Measurements from ENCODE around the gene CTDP1. TPM values are rescaled to one million over a fixed set of nuclear protein-coding genes. Genes with fewer than 3 reads are reported as not detected.

Gene CTDP1
- total and polyA plus RNA-seq, 9 of the 15 experiments (the other 6 are each of a cell fraction or from before 2014, with no cell fraction given) = 0.07 to 19.2 (median 4.0) TPM

DNA sequence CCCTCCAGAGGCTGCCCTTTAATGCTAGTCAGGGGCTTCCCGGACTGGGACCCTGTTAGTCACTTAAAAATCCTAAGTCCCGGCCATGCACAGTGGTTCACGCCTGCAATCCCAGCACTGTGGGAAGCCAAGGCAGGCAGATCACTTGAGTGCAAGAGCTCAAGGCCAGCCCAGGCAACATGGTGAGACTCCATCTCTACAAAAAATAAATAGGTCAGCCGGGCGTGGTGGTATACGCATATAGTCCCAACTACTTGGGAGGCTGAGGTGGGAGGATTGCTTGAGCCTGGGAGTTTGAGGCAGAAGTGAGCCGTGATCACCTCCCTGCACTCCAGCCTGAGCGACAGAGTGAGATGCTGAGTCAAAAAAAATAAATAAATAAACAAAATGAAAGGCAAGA lies 100.9 kb downstream of the CTDP1 start:
- no peak for DNase-seq (ENCODE audit: extremely low read depth in 1 of 4, low spot score in 3 of 4)
- ChIA-PET POLR2A (no interaction called here), CTCF (ENCODE audit: low intra/inter-chr PET ratio) (no interaction called here)
- no peaks in the 10 kb centered on the region for H3K79me2 ChIP-seq (ENCODE audit: control insufficient read depth, insufficient read depth, low read length)
- H4K20me1 ChIP-seq (replicated peaks; ENCODE audit: control insufficient read depth, insufficient read depth, low read length) = no peaks in the 10 kb centered on the region
- H3K9me1 ChIP-seq (ENCODE audit: control insufficient read depth, insufficient read depth, low read length) = no peaks in the 10 kb centered on the region
- H3K36me3 ChIP-seq (ENCODE audit: control insufficient read depth, insufficient read depth, low read length) = no peaks in the 10 kb centered on the region
- TF ChIP-seq, protein P1, sequence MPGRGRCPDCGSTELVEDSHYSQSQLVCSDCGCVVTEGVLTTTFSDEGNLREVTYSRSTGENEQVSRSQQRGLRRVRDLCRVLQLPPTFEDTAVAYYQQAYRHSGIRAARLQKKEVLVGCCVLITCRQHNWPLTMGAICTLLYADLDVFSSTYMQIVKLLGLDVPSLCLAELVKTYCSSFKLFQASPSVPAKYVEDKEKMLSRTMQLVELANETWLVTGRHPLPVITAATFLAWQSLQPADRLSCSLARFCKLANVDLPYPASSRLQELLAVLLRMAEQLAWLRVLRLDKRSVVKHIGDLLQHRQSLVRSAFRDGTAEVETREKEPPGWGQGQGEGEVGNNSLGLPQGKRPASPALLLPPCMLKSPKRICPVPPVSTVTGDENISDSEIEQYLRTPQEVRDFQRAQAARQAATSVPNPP (IDR thresholded peaks at IDR 0.05; ENCODE audit: borderline replicate concordance, insufficient read depth, insufficient read length) = no peak
- TF ChIP-seq RAD21 (CRISPR knock-in tag; conservative IDR thresholded peaks at IDR 0.05 in 1 of 2, IDR thresholded peaks at IDR 0.05 in 1 of 2) = no peak
- no peak for TF ChIP-seq MTA3 (IDR thresholded peaks at IDR 0.05; ENCODE audit: borderline replicate concordance)
- TF ChIP-seq, protein P2, sequence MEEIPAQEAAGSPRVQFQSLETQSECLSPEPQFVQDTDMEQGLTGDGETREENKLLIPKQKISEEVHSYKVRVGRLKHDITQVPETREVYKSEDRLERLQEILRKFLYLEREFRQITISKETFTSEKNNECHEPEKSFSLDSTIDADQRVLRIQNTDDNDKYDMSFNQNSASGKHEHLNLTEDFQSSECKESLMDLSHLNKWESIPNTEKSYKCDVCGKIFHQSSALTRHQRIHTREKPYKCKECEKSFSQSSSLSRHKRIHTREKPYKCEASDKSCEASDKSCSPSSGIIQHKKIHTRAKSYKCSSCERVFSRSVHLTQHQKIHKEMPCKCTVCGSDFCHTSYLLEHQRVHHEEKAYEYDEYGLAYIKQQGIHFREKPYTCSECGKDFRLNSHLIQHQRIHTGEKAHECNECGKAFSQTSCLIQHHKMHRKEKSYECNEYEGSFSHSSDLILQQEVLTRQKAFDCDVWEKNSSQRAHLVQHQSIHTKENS (CRISPR knock-in tag; IDR thresholded peaks at IDR 0.05) = no peak
- TF ChIP-seq CTBP1 (IDR thresholded peaks at IDR 0.05; ENCODE audit: borderline replicate concordance) = no peak
- TF ChIP-seq, protein P3, sequence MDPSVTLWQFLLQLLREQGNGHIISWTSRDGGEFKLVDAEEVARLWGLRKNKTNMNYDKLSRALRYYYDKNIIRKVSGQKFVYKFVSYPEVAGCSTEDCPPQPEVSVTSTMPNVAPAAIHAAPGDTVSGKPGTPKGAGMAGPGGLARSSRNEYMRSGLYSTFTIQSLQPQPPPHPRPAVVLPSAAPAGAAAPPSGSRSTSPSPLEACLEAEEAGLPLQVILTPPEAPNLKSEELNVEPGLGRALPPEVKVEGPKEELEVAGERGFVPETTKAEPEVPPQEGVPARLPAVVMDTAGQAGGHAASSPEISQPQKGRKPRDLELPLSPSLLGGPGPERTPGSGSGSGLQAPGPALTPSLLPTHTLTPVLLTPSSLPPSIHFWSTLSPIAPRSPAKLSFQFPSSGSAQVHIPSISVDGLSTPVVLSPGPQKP (CRISPR knock-in tag; IDR thresholded peaks at IDR 0.05) = no peak
- TF ChIP-seq, protein P4, sequence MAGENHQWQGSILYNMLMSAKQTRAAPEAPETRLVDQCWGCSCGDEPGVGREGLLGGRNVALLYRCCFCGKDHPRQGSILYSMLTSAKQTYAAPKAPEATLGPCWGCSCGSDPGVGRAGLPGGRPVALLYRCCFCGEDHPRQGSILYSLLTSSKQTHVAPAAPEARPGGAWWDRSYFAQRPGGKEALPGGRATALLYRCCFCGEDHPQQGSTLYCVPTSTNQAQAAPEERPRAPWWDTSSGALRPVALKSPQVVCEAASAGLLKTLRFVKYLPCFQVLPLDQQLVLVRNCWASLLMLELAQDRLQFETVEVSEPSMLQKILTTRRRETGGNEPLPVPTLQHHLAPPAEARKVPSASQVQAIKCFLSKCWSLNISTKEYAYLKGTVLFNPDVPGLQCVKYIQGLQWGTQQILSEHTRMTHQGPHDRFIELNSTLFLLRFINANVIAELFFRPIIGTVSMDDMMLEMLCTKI (IDR thresholded peaks at IDR 0.05; ENCODE audit: partially characterized antibody) = no peak
- TF ChIP-seq SRSF3 (IDR thresholded peaks at IDR 0.05; ENCODE audit: insufficient read depth, low read length) = no peak
- TF ChIP-seq SRSF7 (optimal IDR thresholded peaks at IDR 0.05; ENCODE audit: low read depth, low read length) = no peak
- TF ChIP-seq, protein P5, sequence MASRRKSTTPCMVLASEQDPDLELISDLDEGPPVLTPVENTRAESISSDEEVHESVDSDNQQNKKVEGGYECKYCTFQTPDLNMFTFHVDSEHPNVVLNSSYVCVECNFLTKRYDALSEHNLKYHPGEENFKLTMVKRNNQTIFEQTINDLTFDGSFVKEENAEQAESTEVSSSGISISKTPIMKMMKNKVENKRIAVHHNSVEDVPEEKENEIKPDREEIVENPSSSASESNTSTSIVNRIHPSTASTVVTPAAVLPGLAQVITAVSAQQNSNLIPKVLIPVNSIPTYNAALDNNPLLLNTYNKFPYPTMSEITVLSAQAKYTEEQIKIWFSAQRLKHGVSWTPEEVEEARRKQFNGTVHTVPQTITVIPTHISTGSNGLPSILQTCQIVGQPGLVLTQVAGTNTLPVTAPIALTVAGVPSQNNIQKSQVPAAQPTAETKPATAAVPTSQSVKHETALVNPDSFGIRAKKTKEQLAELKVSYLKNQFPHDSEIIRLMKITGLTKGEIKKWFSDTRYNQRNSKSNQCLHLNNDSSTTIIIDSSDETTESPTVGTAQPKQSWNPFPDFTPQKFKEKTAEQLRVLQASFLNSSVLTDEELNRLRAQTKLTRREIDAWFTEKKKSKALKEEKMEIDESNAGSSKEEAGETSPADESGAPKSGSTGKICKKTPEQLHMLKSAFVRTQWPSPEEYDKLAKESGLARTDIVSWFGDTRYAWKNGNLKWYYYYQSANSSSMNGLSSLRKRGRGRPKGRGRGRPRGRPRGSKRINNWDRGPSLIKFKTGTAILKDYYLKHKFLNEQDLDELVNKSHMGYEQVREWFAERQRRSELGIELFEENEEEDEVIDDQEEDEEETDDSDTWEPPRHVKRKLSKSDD (conservative IDR thresholded peaks at IDR 0.05; ENCODE audit: low read length) = no peak
- no peak for TF ChIP-seq PURB (CRISPR knock-in tag; IDR thresholded peaks at IDR 0.05; ENCODE audit: low read depth)
- no peak for TF ChIP-seq MAFF (IDR thresholded peaks at IDR 0.05; ENCODE audit: low read length)
- FAIRE-seq = no peak
- H3K27me3 ChIP-seq (ENCODE audit: control insufficient read depth in 2 of 2, insufficient read depth in 2 of 2, low read length in 2 of 2) = peaks cover 14 to 88% of the 10 kb centered on the region in 2 experiments
- peaks cover 0 to 5% of the 10 kb centered on the region in 2 experiments; a peak in 2 of 5 replicates for H3K4me1 ChIP-seq (replicated peaks in 1 of 2; ENCODE audit: control insufficient read depth in 2 of 2, insufficient read depth in 2 of 2, low read length in 2 of 2)
- no peak overlapping the region for H3K9ac ChIP-seq (ENCODE audit: insufficient read depth in 1 of 2, low read depth in 2 of 2, low read length in 2 of 2)
- WGBS (ENCODE audit: insufficient coverage, low coverage, missing lambda C conversion rate) = 0% methylated on average over 7 of the region's 8 CpGs
- intact Hi-C loops (cut with micrococcal nuclease) = no loop called here
- H3K4me3 ChIP-seq = no peak overlapping the region
- no peak for ATAC-seq
- no peak overlapping the region for H2AFZ ChIP-seq (ENCODE audit: low read depth, low read length)
- no peaks in the 10 kb centered on the region for H3K9me3 ChIP-seq (replicated peaks; ENCODE audit: control insufficient read depth, insufficient read depth, low read depth, low read length)
- no peak overlapping the region for H3K4me2 ChIP-seq (ENCODE audit: insufficient read depth, low read length)
- no peak overlapping the region for H3K27ac ChIP-seq (ENCODE audit: extremely low read depth, low read depth, low read length)
- no TSS peak for BruUV-seq (replicated peaks)
- in situ Hi-C loops (cut with MboI) = no loop called here
